ENCODE measurements around the gene CCDC85A. TPM values are rescaled to one million over a fixed set of nuclear protein-coding genes. Genes with fewer than 3 reads are reported as not detected.
A peak's percentile ranks its signal among the peaks of the same experiment; 100 is the strongest.

The CCDC85A gene
- total and polyA plus RNA-seq, 4 donors, result 1.7 to 10.5 (median 6.6) TPM

- no peak for TF ChIP-seq CTCF (IDR thresholded peaks at IDR 0.05; ENCODE audit: control extremely low read depth, extremely low read depth)
- Histone ChIP-seq H3K36me3 (ENCODE audit: control insufficient read depth in 4 of 4, insufficient read depth in 4 of 4, low read length in 4 of 4) (no peaks in the 10 kb centered on the region), H3K4me3 (no peak overlapping the region), H3K4me1 (ENCODE audit: control insufficient read depth in 5 of 5, insufficient read depth in 5 of 5, low read length in 5 of 5) (no peaks in the 10 kb centered on the region), H3K9me3 (ENCODE audit: control insufficient read depth in 4 of 4, insufficient read depth in 3 of 4, low read length in 3 of 4) (peaks cover 0 to 2% (median 0%) of the 10 kb centered on the region in 4 donors), H3K27ac (ENCODE audit: low read depth in 1 of 2, low read length in 1 of 2) (no peak overlapping the region), H3K27me3 (ENCODE audit: control insufficient read depth in 3 of 3, insufficient read depth in 3 of 3, low read length in 2 of 3) (no peaks in the 10 kb centered on the region), H3K9ac (ENCODE audit: insufficient read depth in 1 of 2, low read length in 2 of 2) (no peak overlapping the region)
- DNase-seq (peak in 1 of 3 donors; percentile 4), ATAC-seq (ENCODE audit: insufficient read depth, low FRiP score) (no peak)
- 70 to 80% methylated on average over 1 of the region's 1 CpG for WGBS, 2 donors
These were observed 55.6 kb downstream of the CCDC85A start for GRCh38 chr2:56239437-56239836.

GRCh38 chr2:56240210-56240609 lies 56.4 kb downstream of the CCDC85A start:
- 91 to 93% methylated on average over 5 of the region's 5 CpGs for WGBS, 2 donors
- no peak for TF ChIP-seq CTCF (IDR thresholded peaks at IDR 0.05; ENCODE audit: control extremely low read depth, extremely low read depth)
- Histone ChIP-seq H3K4me1 (ENCODE audit: control insufficient read depth in 5 of 5, insufficient read depth in 5 of 5, low read length in 5 of 5) (no peaks in the 10 kb centered on the region), H3K27ac (ENCODE audit: low read depth in 1 of 2, low read length in 1 of 2) (no peak overlapping the region), H3K9ac (ENCODE audit: insufficient read depth in 1 of 2, low read length in 2 of 2) (no peak overlapping the region), H3K4me3 (no peak overlapping the region), H3K36me3 (ENCODE audit: control insufficient read depth in 4 of 4, insufficient read depth in 4 of 4, low read length in 4 of 4) (no peaks in the 10 kb centered on the region), H3K9me3 (ENCODE audit: control insufficient read depth in 4 of 4, insufficient read depth in 3 of 4, low read length in 3 of 4) (peaks cover 0 to 2% (median 0%) of the 10 kb centered on the region in 4 donors), H3K27me3 (ENCODE audit: control insufficient read depth in 3 of 3, insufficient read depth in 3 of 3, low read length in 2 of 3) (no peaks in the 10 kb centered on the region)
- ATAC-seq (ENCODE audit: insufficient read depth, low FRiP score) (no peak), DNase-seq (no peak)

GRCh38 chr2:56244506-56244905 lies 60.7 kb downstream of the CCDC85A start:
- DNase-seq, result no peak
- Histone ChIP-seq H3K36me3 (ENCODE audit: control insufficient read depth in 4 of 4, insufficient read depth in 4 of 4, low read length in 4 of 4) (no peaks in the 10 kb centered on the region), H3K9ac (ENCODE audit: insufficient read depth in 1 of 2, low read length in 2 of 2) (no peak overlapping the region), H3K9me3 (ENCODE audit: control insufficient read depth in 4 of 4, insufficient read depth in 3 of 4, low read length in 3 of 4) (peaks cover 0 to 2% (median 0%) of the 10 kb centered on the region in 4 donors), H3K4me3 (no peak overlapping the region), H3K27ac (ENCODE audit: low read depth in 1 of 2, low read length in 1 of 2) (no peak overlapping the region), H3K27me3 (ENCODE audit: control insufficient read depth in 3 of 3, insufficient read depth in 3 of 3, low read length in 2 of 3) (no peaks in the 10 kb centered on the region), H3K4me1 (ENCODE audit: control insufficient read depth in 5 of 5, insufficient read depth in 5 of 5, low read length in 5 of 5) (peaks cover 0 to 3% (median 0%) of the 10 kb centered on the region in 5 donors)
- 0 to 75% methylated on average over 1 of the region's 1 CpG for WGBS, 2 donors
- TF ChIP-seq CTCF (IDR thresholded peaks at IDR 0.05; ENCODE audit: control extremely low read depth, extremely low read depth), result no peak
- ATAC-seq (ENCODE audit: insufficient read depth, low FRiP score), result no peak

- Histone ChIP-seq H3K27me3 (ENCODE audit: control insufficient read depth in 3 of 3, insufficient read depth in 3 of 3, low read length in 2 of 3) (no peaks in the 10 kb centered on the region), H3K4me3 (no peak overlapping the region), H3K4me1 (ENCODE audit: control insufficient read depth in 5 of 5, insufficient read depth in 5 of 5, low read length in 5 of 5) (peaks cover 0 to 5% (median 0%) of the 10 kb centered on the region in 5 donors), H3K36me3 (ENCODE audit: control insufficient read depth in 4 of 4, insufficient read depth in 4 of 4, low read length in 4 of 4) (no peaks in the 10 kb centered on the region), H3K9ac (ENCODE audit: insufficient read depth in 1 of 2, low read length in 2 of 2) (no peak overlapping the region), H3K27ac (ENCODE audit: low read depth in 1 of 2, low read length in 1 of 2) (no peak overlapping the region), H3K9me3 (ENCODE audit: control insufficient read depth in 4 of 4, insufficient read depth in 3 of 4, low read length in 3 of 4) (peaks cover 0 to 1% (median 0%) of the 10 kb centered on the region in 4 donors)
- WGBS, 2 donors, result 83 to 87% methylated on average over 1 of the region's 1 CpG
- ATAC-seq (ENCODE audit: insufficient read depth, low FRiP score) (peak; percentile 31), DNase-seq (peak in 1 of 3 donors; percentile 13)
- no peak for TF ChIP-seq CTCF (IDR thresholded peaks at IDR 0.05; ENCODE audit: control extremely low read depth, extremely low read depth)
These were observed 61.2 kb downstream of the CCDC85A start for GRCh38 chr2:56244911-56245530.

Measured in lung (tissue), 12 donors.